HG03558 (cell line): ENCODE data around the gene GAB2.
"Not testable (repeated sequence)": the region's sequence is repeated elsewhere in the genome, so short reads cannot be mapped to it uniquely, and the experiment has no call there.

Experiments
- ATAC-seq: cut with Tn5 transposase; IDR thresholded peaks from one replicate; pipeline ENCODE4 v1.9.1; 2021; ENCODE audit warnings: moderate number of reproducible peaks; ENCODE audit not compliant: unreplicated experiment; ENCODE audit errors: extremely low read depth

Gene GAB2

GRCh38 chr11:78231962-78232501, 185.6 kb downstream of the GAB2 start:
- ATAC-seq, result no peak

- ATAC-seq, result no peak
Observed at GRCh38 chr11:78230161-78230877, 187.3 kb downstream of the GAB2 start.

- ATAC-seq, result no peak
Observed at GRCh38 chr11:78229106-78229505, 188.5 kb downstream of the GAB2 start.

GRCh38 chr11:78228467-78228866, 189.2 kb downstream of the GAB2 start:
- peak; percentile 37 for ATAC-seq

GRCh38 chr11:78227921-78228320, 189.7 kb downstream of the GAB2 start:
- ATAC-seq, result no peak

- no peak for ATAC-seq
Observed at GRCh38 chr11:78226684-78227680, 190.6 kb downstream of the GAB2 start.

GRCh38 chr11:78224906-78225420, 192.7 kb downstream of the GAB2 start:
- ATAC-seq, result no peak

GRCh38 chr11:78224506-78224905, 193.1 kb downstream of the GAB2 start:
- ATAC-seq, result no peak

GRCh38 chr11:78223320-78223954, 194.2 kb downstream of the GAB2 start:
- no peak for ATAC-seq

- not testable (repeated sequence) for ATAC-seq
Observed at GRCh38 chr11:78222726-78223125, 194.9 kb downstream of the GAB2 start.

GRCh38 chr11:78221396-78222315, 196.0 kb downstream of the GAB2 start:
- no peak for ATAC-seq

- ATAC-seq, result no peak
Observed at GRCh38 chr11:78220218-78221157, 197.1 kb downstream of the GAB2 start.

- no peak for ATAC-seq
Observed at GRCh38 chr11:78219493-78220217, 198.0 kb downstream of the GAB2 start.

- no peak for ATAC-seq
Observed at GRCh38 chr11:78218707-78219492, 198.7 kb downstream of the GAB2 start.

GRCh38 chr11:78217650-78218541, 199.7 kb downstream of the GAB2 start:
- no peak for ATAC-seq
